ENCODE results near the gene CBARP. TPM values are rescaled to one million over a fixed set of nuclear protein-coding genes. Genes with fewer than 3 reads are reported as not detected.

The CBARP gene
- total RNA-seq, 1 experiment from 2014 or later, result 1.9 TPM

GRCh38 chr19:1276628-1277022 is 38.8 kb upstream of the CBARP start:
- Histone ChIP-seq H3K4me3 (peak overlapping the region; percentile 78), H4K20me1 (ENCODE audit: insufficient read depth) (peaks cover 14% of the 10 kb centered on the region), H3K9me3 (ENCODE audit: insufficient read depth, low read depth) (no peaks in the 10 kb centered on the region), H3K27me3 (ENCODE audit: insufficient read depth, low read depth) (no peaks in the 10 kb centered on the region), H3K4me2 (peak overlapping the region; percentile 87), H3K4me1 (replicated peaks; ENCODE audit: insufficient read depth) (peaks cover 16% of the 10 kb centered on the region), H3K79me2 (ENCODE audit: low read depth) (peaks cover 44% of the 10 kb centered on the region), H3F3A (ENCODE audit: insufficient read depth, low read depth) (peaks cover 33% of the 10 kb centered on the region), H3K9me2 (ENCODE audit: insufficient read depth) (no peaks in the 10 kb centered on the region), H3K36me3 (ENCODE audit: low read depth) (peaks cover 11% of the 10 kb centered on the region; the same call in 1 of the 2 replicates), H3K27ac (peak overlapping the region; percentile 46), H2AFZ (no peak overlapping the region)
- CTCF ChIA-PET, result no interaction called here
- TF ChIP-seq, protein P1, sequence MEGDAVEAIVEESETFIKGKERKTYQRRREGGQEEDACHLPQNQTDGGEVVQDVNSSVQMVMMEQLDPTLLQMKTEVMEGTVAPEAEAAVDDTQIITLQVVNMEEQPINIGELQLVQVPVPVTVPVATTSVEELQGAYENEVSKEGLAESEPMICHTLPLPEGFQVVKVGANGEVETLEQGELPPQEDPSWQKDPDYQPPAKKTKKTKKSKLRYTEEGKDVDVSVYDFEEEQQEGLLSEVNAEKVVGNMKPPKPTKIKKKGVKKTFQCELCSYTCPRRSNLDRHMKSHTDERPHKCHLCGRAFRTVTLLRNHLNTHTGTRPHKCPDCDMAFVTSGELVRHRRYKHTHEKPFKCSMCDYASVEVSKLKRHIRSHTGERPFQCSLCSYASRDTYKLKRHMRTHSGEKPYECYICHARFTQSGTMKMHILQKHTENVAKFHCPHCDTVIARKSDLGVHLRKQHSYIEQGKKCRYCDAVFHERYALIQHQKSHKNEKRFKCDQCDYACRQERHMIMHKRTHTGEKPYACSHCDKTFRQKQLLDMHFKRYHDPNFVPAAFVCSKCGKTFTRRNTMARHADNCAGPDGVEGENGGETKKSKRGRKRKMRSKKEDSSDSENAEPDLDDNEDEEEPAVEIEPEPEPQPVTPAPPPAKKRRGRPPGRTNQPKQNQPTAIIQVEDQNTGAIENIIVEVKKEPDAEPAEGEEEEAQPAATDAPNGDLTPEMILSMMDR (conservative IDR thresholded peaks at IDR 0.05), result no peak
- no peak for TF ChIP-seq EZH2 (IDR thresholded peaks at IDR 0.05; ENCODE audit: low read depth)
- POLR2A ChIA-PET (ENCODE audit: unreplicated experiment), result no interaction called here
- no TSS peak for BruUV-seq (replicated peaks)
- DNase-seq, result no peak
- intact Hi-C loops (cut with micrococcal nuclease; ENCODE audit: unreplicated experiment), result loop anchor here (5.0 kb wide), 1 partner anchor 396 kb away; no protein-coding TSS in a partner anchor

DNA sequence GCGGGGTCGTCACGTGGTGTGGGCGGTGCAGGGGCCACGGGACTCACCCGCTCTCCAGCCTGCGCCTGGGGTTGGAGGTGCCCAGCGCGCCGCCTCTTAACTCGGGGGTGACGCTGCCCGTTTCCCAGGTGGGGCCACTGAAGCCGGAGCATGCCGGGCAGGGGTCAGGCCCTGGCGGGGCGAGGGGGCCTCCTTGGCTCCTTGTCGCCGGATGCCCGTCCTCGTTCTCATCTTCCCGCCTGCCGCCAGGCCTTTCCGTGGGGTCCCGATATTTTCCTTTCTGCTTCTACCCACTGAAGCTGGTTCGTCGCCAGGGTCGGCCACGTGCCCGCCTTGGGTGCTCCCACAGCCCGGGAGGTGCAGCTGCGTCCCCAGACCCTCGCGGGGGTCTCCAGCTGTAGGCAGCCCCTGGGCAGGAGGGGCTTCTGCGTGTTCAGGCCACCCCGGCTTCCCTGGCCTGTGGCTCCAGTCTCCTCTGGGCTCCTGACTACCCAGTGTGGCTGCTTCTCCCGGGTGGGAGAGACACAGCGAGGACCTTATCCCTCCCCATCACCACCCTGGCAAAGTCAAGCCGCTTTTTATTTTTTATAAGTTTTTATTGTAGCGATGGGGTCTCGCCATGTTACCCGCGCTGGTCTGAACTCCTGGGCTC is 38.3 kb upstream of the CBARP start:
- TF ChIP-seq EZH2 (IDR thresholded peaks at IDR 0.05; ENCODE audit: low read depth), result no peak
- TF ChIP-seq, protein P1 (conservative IDR thresholded peaks at IDR 0.05), result no peak
- intact Hi-C loops (cut with micrococcal nuclease; ENCODE audit: unreplicated experiment), result loop anchor here (5.0 kb wide), 1 partner anchor 396 kb away; no protein-coding TSS in a partner anchor
- H3K36me3 ChIP-seq (ENCODE audit: low read depth), result peaks cover 11% of the 10 kb centered on the region; the same call in 1 of the 2 replicates
- POLR2A ChIA-PET (ENCODE audit: unreplicated experiment), result no interaction called here
- H3K9me2 ChIP-seq (ENCODE audit: insufficient read depth), result no peaks in the 10 kb centered on the region
- peaks cover 17% of the 10 kb centered on the region for H4K20me1 ChIP-seq (ENCODE audit: insufficient read depth)
- peak overlapping the region; percentile 46 for H3K27ac ChIP-seq
- CTCF ChIA-PET, result no interaction called here
- H3K4me3 ChIP-seq, result peak overlapping the region; percentile 78
- H3F3A ChIP-seq (ENCODE audit: insufficient read depth, low read depth), result peaks cover 33% of the 10 kb centered on the region
- H3K79me2 ChIP-seq (ENCODE audit: low read depth), result peaks cover 49% of the 10 kb centered on the region
- BruUV-seq (replicated peaks), result TSS peak; percentile 18
- H3K9me3 ChIP-seq (ENCODE audit: insufficient read depth, low read depth), result no peaks in the 10 kb centered on the region
- H3K4me1 ChIP-seq (replicated peaks; ENCODE audit: insufficient read depth), result peaks cover 21% of the 10 kb centered on the region
- no peaks in the 10 kb centered on the region for H3K27me3 ChIP-seq (ENCODE audit: insufficient read depth, low read depth)
- DNase-seq, result no peak
- peak overlapping the region; percentile 74; the same call in 1 of the 2 replicates for H2AFZ ChIP-seq
- peak overlapping the region; percentile 87 for H3K4me2 ChIP-seq

DNA sequence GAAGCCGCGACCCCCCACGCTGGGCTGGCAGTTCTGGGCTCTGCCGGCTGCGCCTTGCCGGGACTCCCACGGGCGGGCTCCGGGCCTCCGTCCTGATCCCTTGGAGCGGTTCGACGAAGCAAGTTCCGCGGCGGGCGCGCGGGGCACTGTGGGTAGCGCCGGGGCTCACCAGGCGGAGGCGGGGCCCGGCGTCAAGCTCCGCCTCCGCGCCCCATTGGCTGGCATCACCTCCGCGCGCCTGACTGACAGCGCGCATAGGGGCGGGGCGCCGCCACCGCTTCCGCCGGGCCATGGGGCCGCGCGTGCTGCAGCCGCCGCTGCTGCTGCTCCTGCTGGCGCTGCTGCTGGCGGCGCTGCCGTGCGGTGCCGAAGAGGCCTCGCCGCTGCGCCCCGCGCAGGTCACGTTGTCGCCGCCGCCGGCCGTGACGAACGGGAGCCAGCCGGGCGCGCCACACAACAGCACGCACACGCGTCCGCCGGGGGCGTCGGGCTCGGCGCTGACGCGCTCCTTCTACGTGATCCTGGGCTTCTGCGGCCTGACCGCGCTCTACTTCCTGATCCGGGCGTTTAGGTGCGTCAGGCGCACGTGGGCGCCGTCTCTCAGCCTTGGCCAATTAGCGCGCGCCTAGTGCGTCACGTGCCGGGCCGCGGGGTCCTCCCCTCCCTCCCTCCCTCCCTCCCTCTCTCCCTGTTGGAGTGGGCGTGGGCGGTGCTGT is 37.6 kb upstream of the CBARP start, which contains the start of gene FAM174C:
Gene FAM174C (plus strand): TSS at position 271 of the 716 bp plus-strand sequence. CDS start 20 bp downstream, at position 291.
- Histone ChIP-seq H3K79me2 (ENCODE audit: low read depth) (peaks cover 56% of the 10 kb centered on the region), H3K4me1 (replicated peaks; ENCODE audit: insufficient read depth) (peaks cover 27% of the 10 kb centered on the region), H3K27me3 (ENCODE audit: insufficient read depth, low read depth) (no peaks in the 10 kb centered on the region), H3F3A (ENCODE audit: insufficient read depth, low read depth) (peaks cover 37% of the 10 kb centered on the region), H3K4me2 (peak within 1 kb of the TSS; percentile 89), H2AFZ (peak within 1 kb of the TSS; percentile 74; the same call in 1 of the 2 replicates), H3K36me3 (ENCODE audit: low read depth) (peaks cover 11% of the 10 kb centered on the region; the same call in 1 of the 2 replicates), H3K9me3 (ENCODE audit: insufficient read depth, low read depth) (no peaks in the 10 kb centered on the region), H3K4me3 (peak within 1 kb of the TSS; percentile 78), H4K20me1 (ENCODE audit: insufficient read depth) (peaks cover 17% of the 10 kb centered on the region), H3K9me2 (ENCODE audit: insufficient read depth) (no peaks in the 10 kb centered on the region), H3K27ac (peak within 1 kb of the TSS; percentile 86)
- TF ChIP-seq EZH2 (IDR thresholded peaks at IDR 0.05; ENCODE audit: low read depth), result no peak
- TF ChIP-seq, protein P1 (conservative IDR thresholded peaks at IDR 0.05), result no peak
- intact Hi-C loops (cut with micrococcal nuclease; ENCODE audit: unreplicated experiment), result loop anchor here (5.0 kb wide), 1 partner anchor 397 kb away; no protein-coding TSS in a partner anchor
- peak; percentile 84 to 87 for DNase-seq
- POLR2A ChIA-PET (ENCODE audit: unreplicated experiment), result interaction anchor here (0.6 to 0.7 kb wide), 2 partner anchors 22 to 75 kb away, joined by 3 read pairs; no protein-coding TSS in a partner anchor
- CTCF ChIA-PET, result no interaction called here
- BruUV-seq (replicated peaks), result no TSS peak

Measured in PC-9 (cell line).